ENCODE data around the gene GLCE.

The GLCE gene

GRCh38 chr15:69206079-69206478, 45.6 kb downstream of the GLCE start:
- DNase-seq (ENCODE audit: low spot score) = no peak

- DNase-seq (ENCODE audit: low spot score) = no peak
Observed at GRCh38 chr15:69209661-69210060, 49.2 kb downstream of the GLCE start.

- DNase-seq (ENCODE audit: low spot score) = no peak
Observed at GRCh38 chr15:69210574-69210973, 50.1 kb downstream of the GLCE start.

GRCh38 chr15:69213786-69214185, 53.4 kb downstream of the GLCE start:
- DNase-seq (ENCODE audit: low spot score) = no peak

- DNase-seq (ENCODE audit: low spot score) = no peak
Observed at GRCh38 chr15:69215314-69216035, 55.0 kb downstream of the GLCE start.

- no peak for DNase-seq (ENCODE audit: low spot score)
Observed at GRCh38 chr15:69217381-69217780, 56.9 kb downstream of the GLCE start.

GRCh38 chr15:69219690-69220089, 59.3 kb downstream of the GLCE start:
- DNase-seq (ENCODE audit: low spot score) = no peak

GRCh38 chr15:69222002-69222474, 61.6 kb downstream of the GLCE start:
- no peak for DNase-seq (ENCODE audit: low spot score)

- no peak for DNase-seq (ENCODE audit: low spot score)
Observed at GRCh38 chr15:69223083-69223813, 62.8 kb downstream of the GLCE start.

GRCh38 chr15:69224383-69224782, 63.9 kb downstream of the GLCE start:
- no peak for DNase-seq (ENCODE audit: low spot score)

- DNase-seq (ENCODE audit: low spot score) = peak; percentile 15
Observed at GRCh38 chr15:69225355-69226022, 65.1 kb downstream of the GLCE start.

- no peak for DNase-seq (ENCODE audit: low spot score)
Observed at GRCh38 chr15:69226023-69226355, 65.6 kb downstream of the GLCE start.

- DNase-seq (ENCODE audit: low spot score) = no peak
Observed at GRCh38 chr15:69232144-69232543, 71.7 kb downstream of the GLCE start.

GRCh38 chr15:69232765-69233164, 72.3 kb downstream of the GLCE start:
- DNase-seq (ENCODE audit: low spot score) = no peak

- no peak for DNase-seq (ENCODE audit: low spot score)
Observed at GRCh38 chr15:69234676-69235075, 74.2 kb downstream of the GLCE start.

- no peak for DNase-seq (ENCODE audit: low spot score)
Observed at GRCh38 chr15:69236505-69236904, 76.1 kb downstream of the GLCE start.

GRCh38 chr15:69237718-69238117, 77.3 kb downstream of the GLCE start:
- DNase-seq (ENCODE audit: low spot score) = no peak

GRCh38 chr15:69244798-69245197, 84.4 kb downstream of the GLCE start:
- no peak for DNase-seq (ENCODE audit: low spot score)

- DNase-seq (ENCODE audit: low spot score) = peak; percentile 61
Observed at GRCh38 chr15:69253156-69253555, 92.7 kb downstream of the GLCE start.

GRCh38 chr15:69265347-69265955, 105.0 kb downstream of the GLCE start:
- peak; percentile 33 for DNase-seq (ENCODE audit: low spot score)

- DNase-seq (ENCODE audit: low spot score) = no peak
Observed at GRCh38 chr15:69271217-69271616, 110.8 kb downstream of the GLCE start.

- DNase-seq (ENCODE audit: low spot score) = no peak
Observed at GRCh38 chr15:69272139-69272538, 111.7 kb downstream of the GLCE start.

- DNase-seq (ENCODE audit: low spot score) = no peak
Observed at GRCh38 chr15:69272891-69273290, 112.5 kb downstream of the GLCE start.
